Karpas-422 (cell line): Measurements from ENCODE around the gene CHMP1A. TPM values are rescaled to one million over a fixed set of nuclear protein-coding genes. Genes with fewer than 3 reads are reported as not detected.
"Not testable (repeated sequence)": the region's sequence is repeated elsewhere in the genome, so short reads cannot be mapped to it uniquely, and the experiment has no call there.

ENCODE experiments used
- DNase-seq: peaks from one replicate; pipeline ENCODE4 v3.0.0-alpha.2; 2015
- H2AFZ ChIP-seq: fragments of 200-600 bp; sonication (generic); 2 replicates; pipeline ENCODE4 v1.6.1; 2014; ENCODE audit warnings: antibody characterized with exemption, low read length, mixed read lengths
- H3K27ac ChIP-seq: fragments of 200-600 bp; sonication (generic); 2 replicates; pipeline ENCODE4 v1.5.1; 2014; ENCODE audit warnings: mild to moderate bottlenecking, low read length, moderate library complexity
- H3K27me3 ChIP-seq: fragments of 200-600 bp; sonication (generic); 2 replicates; pipeline ENCODE4 v1.6.1; 2014; ENCODE audit warnings: low read length, mixed read lengths
- H3K36me3 ChIP-seq: fragments of 200-600 bp; sonication (generic); 2 replicates; pipeline ENCODE4 v1.6.1; 2014; ENCODE audit warnings: low read length, mixed read lengths; ENCODE audit not compliant: insufficient read depth
- H3K4me1 ChIP-seq: fragments of 200-600 bp; sonication (generic); 2 replicates; pipeline ENCODE4 v1.6.1; 2014; ENCODE audit warnings: mild to moderate bottlenecking, low read length, mixed read lengths
- H3K4me2 ChIP-seq: fragments of 200-600 bp; sonication (generic); 2 replicates; pipeline ENCODE4 v1.6.1; 2014; ENCODE audit warnings: low read length, low read depth, mild to moderate bottlenecking; ENCODE audit not compliant: poor library complexity, severe bottlenecking
- H3K4me3 ChIP-seq: fragments of 200-600 bp; sonication (generic); 2 replicates; pipeline ENCODE4 v1.5.1; 2014; ENCODE audit warnings: mild to moderate bottlenecking, antibody characterized with exemption, low read length, mixed read lengths
- H3K79me2 ChIP-seq: fragments of 200-600 bp; sonication (generic); 2 replicates; pipeline ENCODE4 v1.6.1; 2014; ENCODE audit warnings: mild to moderate bottlenecking, low read length, mixed read lengths
- H3K9ac ChIP-seq: fragments of 200-600 bp; sonication (generic); 2 replicates; pipeline ENCODE4 v1.6.0; 2014; ENCODE audit warnings: low read length
- H3K9me2 ChIP-seq: fragments of 200-600 bp; sonication (generic), shearing (Covaris generic); replicated peaks from 2 replicates; pipeline ENCODE4 v1.6.0; 2014; ENCODE audit warnings: mild to moderate bottlenecking, low read length, moderate library complexity; ENCODE audit not compliant: insufficient read depth
- H3K9me3 ChIP-seq: fragments of 300-700, 200-600 bp; sonication (generic); 2 replicates; pipeline ENCODE4 v1.6.1; 2014; ENCODE audit warnings: low read length, mixed read lengths
- H4K20me1 ChIP-seq: fragments of 200-600 bp; sonication (generic); 2 replicates; pipeline ENCODE4 v1.6.1; 2014; ENCODE audit warnings: mild to moderate bottlenecking, antibody characterized with exemption, low read length, low read depth; ENCODE audit not compliant: insufficient read depth
- total RNA-seq: library from RNA; depleted of rRNA; stranded (reverse); fragments of >200 nt; shearing (Covaris generic); gene quantifications from 2 replicates; pipeline ENCODE4 v1.2.3, GENCODE V29; 2014; ENCODE audit warnings: low replicate concordance

The CHMP1A gene
- total RNA-seq, 1 experiment from 2014 or later: 35.3 TPM

DNA sequence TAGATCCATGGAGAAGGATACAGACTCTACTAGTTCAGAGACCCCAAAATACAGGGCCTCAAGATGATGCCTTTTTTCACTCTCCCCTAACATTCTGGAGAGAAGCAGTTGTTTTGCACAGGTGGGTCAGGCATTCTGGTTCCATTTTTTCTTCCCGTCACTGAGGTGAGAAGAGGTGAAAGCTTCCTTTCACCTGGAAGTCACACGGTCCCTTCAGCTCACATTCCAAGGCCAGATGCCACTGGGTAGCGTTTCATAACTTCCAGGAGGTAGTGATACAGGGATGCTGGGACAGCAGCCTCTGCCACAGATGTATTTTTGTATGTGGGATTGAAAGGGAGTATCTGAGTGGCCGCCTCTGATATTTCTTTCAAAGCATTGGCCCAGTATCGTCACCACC is 30.9 kb upstream of the CHMP1A start:
- H3K36me3 ChIP-seq: peaks cover 13% of the 10 kb centered on the region; the same call in 1 of the 2 replicates
- no peak overlapping the region for H3K27ac ChIP-seq

DNA sequence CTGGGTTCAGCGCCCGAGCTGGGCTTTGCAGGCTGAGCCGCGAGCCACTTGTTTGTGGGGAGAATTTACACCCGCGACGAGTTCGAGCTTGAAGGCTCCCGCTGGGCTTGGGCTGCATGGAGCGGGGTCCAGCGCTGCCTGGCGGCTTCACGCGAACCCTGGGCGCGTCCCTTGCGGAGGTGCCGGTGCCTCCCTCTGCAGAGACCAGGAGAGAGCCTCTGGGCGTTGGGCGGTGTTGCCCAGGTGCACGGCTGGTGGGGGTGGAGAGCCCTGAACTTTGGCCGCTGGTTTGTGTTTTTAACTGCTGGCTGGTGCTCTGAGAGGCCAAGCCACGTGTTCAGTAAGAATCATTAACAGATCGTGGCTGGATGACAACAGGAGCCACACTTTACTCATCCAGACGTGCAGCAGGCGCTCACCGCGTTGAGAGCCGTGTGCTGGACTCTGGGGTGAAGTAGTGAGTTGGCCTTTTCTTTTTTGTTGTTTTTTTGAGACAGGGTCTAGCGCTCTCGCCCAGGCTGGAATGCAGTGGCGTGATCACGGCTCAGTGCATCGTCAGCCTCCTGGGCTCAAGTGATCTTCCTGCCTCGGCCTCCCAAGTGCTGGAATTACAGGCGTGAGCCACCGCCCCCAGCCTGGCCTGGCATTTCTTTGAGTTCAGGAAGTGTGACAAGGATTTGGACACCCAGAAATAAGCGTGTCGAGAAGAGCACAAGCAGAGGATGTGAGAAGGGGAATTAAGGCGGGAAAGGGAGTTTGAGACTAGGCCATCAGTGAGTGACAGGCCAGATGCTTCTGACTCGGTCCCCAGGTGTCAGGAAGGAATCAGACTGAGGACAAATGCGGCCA is 29.8 kb upstream of the CHMP1A start:
- H3K27ac ChIP-seq: peak overlapping the region; percentile 83
- peak overlapping the region; percentile 92 for H3K9ac ChIP-seq
- H3K36me3 ChIP-seq: peaks cover 12% of the 10 kb centered on the region; the same call in 1 of the 2 replicates
- peaks cover 23% of the 10 kb centered on the region for H3K79me2 ChIP-seq
- H3K4me2 ChIP-seq: peak overlapping the region; percentile 96
- peak overlapping the region; percentile 79 for H3K4me3 ChIP-seq
- no peaks in the 10 kb centered on the region for H3K27me3 ChIP-seq
- H3K4me1 ChIP-seq: peaks cover 12% of the 10 kb centered on the region
- DNase-seq: peak; percentile 70
- H3K9me2 ChIP-seq: no peaks in the 10 kb centered on the region
- no peaks in the 10 kb centered on the region for H4K20me1 ChIP-seq
- H3K9me3 ChIP-seq: no peaks in the 10 kb centered on the region; the same call in 1 of the 2 replicates
- H2AFZ ChIP-seq: peak overlapping the region; percentile 81; the same call in 1 of the 2 replicates

More for the DNA sequence above, 30.9 kb upstream of the CHMP1A start:
- Histone ChIP-seq H3K4me2 (no peak overlapping the region), H3K9me2 (no peaks in the 10 kb centered on the region), H3K4me1 (peaks cover 12% of the 10 kb centered on the region), H3K4me3 (no peak overlapping the region), H3K9ac (no peak overlapping the region), H3K27me3 (no peaks in the 10 kb centered on the region), H3K9me3 (no peaks in the 10 kb centered on the region; the same call in 1 of the 2 replicates), H2AFZ (no peak overlapping the region), H3K79me2 (peaks cover 23% of the 10 kb centered on the region), H4K20me1 (no peaks in the 10 kb centered on the region)
- DNase-seq: no peak

DNA sequence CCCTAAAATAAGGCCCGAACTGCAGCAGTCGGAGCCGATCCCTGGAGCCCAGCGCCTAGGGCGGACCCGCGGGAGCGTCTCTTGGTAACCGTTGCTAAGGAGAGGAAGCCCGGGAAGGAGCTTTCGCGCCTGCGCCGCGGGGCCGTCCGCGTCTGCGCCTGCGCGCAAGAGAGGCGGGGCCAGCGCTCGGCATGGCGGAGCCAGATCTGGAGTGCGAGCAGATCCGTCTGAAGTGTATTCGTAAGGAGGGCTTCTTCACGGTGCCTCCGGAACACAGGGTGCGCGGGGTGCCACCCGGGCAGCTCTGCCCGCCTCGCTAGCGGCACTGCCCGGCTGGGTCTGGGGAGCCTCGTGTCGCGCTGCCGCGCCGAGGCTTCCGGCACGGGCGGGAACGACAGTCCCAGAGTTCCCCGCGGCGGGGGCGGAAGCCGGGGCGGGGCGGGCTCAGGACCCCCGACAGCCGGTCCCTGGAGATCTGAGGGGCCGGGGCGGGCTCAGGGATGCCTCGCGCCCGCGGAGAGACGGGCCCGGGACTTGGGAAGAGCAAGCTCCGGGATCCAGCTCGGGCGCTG is 29.1 kb upstream of the CHMP1A start, which contains the start of gene CDK10:
TSS of gene CDK10 (plus strand) at position 170 of the 572 bp plus-strand sequence. CDS start at position 192, 22 bp downstream.
- Histone ChIP-seq H3K9me3 (no peaks in the 10 kb centered on the region; the same call in 1 of the 2 replicates), H4K20me1 (no peaks in the 10 kb centered on the region), H3K4me1 (peaks cover 12% of the 10 kb centered on the region), H3K27ac (peak within 1 kb of the TSS; percentile 83), H3K4me2 (peak within 1 kb of the TSS; percentile 96), H2AFZ (peak within 1 kb of the TSS; percentile 95; the same call in 1 of the 2 replicates), H3K9me2 (no peaks in the 10 kb centered on the region), H3K4me3 (peak within 1 kb of the TSS; percentile 79), H3K36me3 (peaks cover 12% of the 10 kb centered on the region; the same call in 1 of the 2 replicates), H3K79me2 (peaks cover 23% of the 10 kb centered on the region), H3K9ac (peak within 1 kb of the TSS; percentile 92), H3K27me3 (no peaks in the 10 kb centered on the region)
- peak; percentile 96 for DNase-seq

DNA sequence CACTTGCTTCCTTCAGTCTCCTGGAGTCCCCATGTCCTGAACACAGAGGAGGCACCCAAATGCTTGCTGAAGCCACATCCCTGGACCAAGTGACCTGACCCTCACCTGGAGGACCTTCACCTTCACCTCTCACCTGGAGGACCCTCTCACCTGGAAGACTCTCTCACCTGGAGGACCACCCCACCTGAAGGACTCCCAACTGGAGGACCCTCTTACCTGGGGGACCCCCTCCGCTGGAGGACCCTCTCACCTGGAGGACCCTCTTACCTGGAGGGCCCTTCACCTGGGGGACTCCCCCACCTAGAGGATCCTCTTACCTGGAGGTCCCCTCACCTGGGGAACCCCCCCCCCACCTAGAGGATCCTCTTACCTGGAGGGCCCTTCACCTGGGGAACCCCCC is 28.4 kb upstream of the CHMP1A start:
- peak overlapping the region; percentile 96 for H3K4me2 ChIP-seq
- peak overlapping the region; percentile 79; the same call in 1 of the 2 replicates for H3K4me3 ChIP-seq
- no peak overlapping the region for H2AFZ ChIP-seq
- no peaks in the 10 kb centered on the region for H3K9me2 ChIP-seq
- H3K36me3 ChIP-seq: peaks cover 12% of the 10 kb centered on the region; the same call in 1 of the 2 replicates
- DNase-seq: no peak
- peaks cover 23% of the 10 kb centered on the region for H3K79me2 ChIP-seq
- H3K27ac ChIP-seq: no peak overlapping the region
- H3K27me3 ChIP-seq: no peaks in the 10 kb centered on the region
- no peak overlapping the region for H3K9ac ChIP-seq
- no peaks in the 10 kb centered on the region for H4K20me1 ChIP-seq
- H3K4me1 ChIP-seq: peaks cover 12% of the 10 kb centered on the region
- H3K9me3 ChIP-seq: no peaks in the 10 kb centered on the region; the same call in 1 of the 2 replicates

DNA sequence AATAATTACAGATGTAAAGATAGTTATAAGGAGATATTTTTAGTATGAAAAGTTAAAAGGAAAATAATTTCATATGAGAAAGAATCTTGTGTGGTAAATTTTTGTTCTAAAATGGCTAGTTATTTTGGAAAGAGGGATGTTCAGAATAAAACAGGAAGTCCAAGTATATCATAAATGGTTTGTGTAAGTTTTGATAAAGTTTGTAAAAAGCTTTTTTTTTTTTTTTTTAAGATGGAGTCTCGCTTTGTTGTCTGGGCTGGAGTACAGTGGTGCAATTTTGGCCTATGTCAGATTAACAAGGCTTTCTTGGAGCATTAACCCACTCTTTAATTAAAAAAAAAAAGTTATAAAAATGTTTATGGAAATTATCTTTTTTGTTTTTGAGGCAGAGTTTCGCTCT is 20.8 kb upstream of the CHMP1A start:
- H4K20me1 ChIP-seq: no peaks in the 10 kb centered on the region
- no peaks in the 10 kb centered on the region for H3K9me3 ChIP-seq
- H3K27me3 ChIP-seq: no peaks in the 10 kb centered on the region
- peak; percentile 60 for DNase-seq
- no peak overlapping the region for H3K27ac ChIP-seq
- no peaks in the 10 kb centered on the region for H3K9me2 ChIP-seq
- no peak overlapping the region for H3K9ac ChIP-seq
- no peaks in the 10 kb centered on the region for H3K79me2 ChIP-seq
- H3K4me2 ChIP-seq: no peak overlapping the region
- no peak overlapping the region for H3K4me3 ChIP-seq
- H3K4me1 ChIP-seq: no peaks in the 10 kb centered on the region
- no peak overlapping the region for H2AFZ ChIP-seq
- peaks cover 2% of the 10 kb centered on the region; the same call in 1 of the 2 replicates for H3K36me3 ChIP-seq

DNA sequence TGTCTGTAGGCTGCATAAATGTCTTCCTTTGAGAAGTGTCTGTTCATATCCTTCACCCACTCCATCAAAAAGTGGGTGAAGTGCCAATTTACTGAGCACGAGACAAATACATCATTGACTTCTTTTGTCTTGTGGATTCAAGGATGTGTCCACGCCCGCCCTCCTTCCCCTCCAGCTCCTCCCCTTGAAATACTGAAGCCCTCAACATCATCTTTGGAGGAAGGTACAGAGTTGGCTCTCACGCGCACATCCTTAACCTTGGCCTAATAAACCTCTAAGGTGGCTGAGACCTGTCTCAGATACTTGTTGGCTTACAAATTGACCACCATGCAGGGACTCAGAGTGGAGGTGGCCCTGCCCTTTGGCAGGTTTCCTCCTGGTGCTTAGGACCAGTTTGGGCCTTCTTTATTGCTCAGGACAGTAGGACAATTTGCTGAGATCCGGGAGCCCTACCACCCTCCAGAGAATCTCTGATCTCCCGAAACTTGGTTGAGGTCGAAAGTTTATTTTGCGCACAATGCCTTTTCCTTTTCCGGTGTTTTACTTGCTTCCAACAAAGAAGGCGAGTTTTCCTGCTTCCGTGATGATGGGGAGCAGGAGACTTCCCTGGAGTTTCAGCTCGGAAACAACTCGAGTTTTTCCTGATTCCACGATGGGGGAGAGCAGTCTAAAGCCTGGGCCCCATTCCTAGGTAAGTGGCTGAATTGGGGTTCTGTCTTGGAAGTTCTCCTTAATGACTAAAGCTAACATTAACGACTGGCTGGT is 14.9 kb upstream of the CHMP1A start:
- H4K20me1 ChIP-seq: no peaks in the 10 kb centered on the region
- no peaks in the 10 kb centered on the region for H3K27me3 ChIP-seq
- H3K9me2 ChIP-seq: no peaks in the 10 kb centered on the region
- H3K9me3 ChIP-seq: no peaks in the 10 kb centered on the region
- H3K27ac ChIP-seq: no peak overlapping the region
- no peak overlapping the region for H3K9ac ChIP-seq
- H3K4me2 ChIP-seq: no peak overlapping the region
- no peaks in the 10 kb centered on the region; the same call in 1 of the 2 replicates for H3K36me3 ChIP-seq
- H3K4me1 ChIP-seq: no peaks in the 10 kb centered on the region
- no peak overlapping the region for H3K4me3 ChIP-seq
- no peaks in the 10 kb centered on the region for H3K79me2 ChIP-seq
- H2AFZ ChIP-seq: no peak overlapping the region
- no peak for DNase-seq

DNA sequence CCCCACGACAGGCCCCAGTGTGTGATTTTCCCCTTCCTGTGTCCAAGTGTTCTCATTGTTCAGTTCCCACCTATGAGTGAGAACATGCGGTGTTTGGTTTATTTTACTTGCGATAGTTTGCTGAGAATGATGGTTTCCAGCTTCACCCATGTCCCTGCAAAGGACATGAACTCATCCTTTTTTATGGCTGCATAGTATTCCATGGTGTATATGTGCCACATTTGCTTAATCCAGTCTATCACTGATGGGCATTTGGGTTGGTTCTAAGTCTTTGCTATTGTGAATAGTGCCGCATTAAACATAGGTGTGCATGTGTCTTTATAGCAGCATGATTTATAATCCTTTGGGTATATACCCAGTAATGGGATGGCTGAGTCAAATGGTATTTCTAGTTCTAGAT is 14.1 kb upstream of the CHMP1A start:
- not testable (repeated sequence) for H3K9ac ChIP-seq, H3K4me3 ChIP-seq, H3K9me3 ChIP-seq, H3K79me2 ChIP-seq, H3K9me2 ChIP-seq, H2AFZ ChIP-seq, DNase-seq, H4K20me1 ChIP-seq, H3K4me1 ChIP-seq, H3K27ac ChIP-seq, H3K27me3 ChIP-seq, H3K4me2 ChIP-seq, H3K36me3 ChIP-seq
